ENCODE measurements around the gene RASGRP4.
"Not testable (repeated sequence)": the region's sequence is repeated elsewhere in the genome, so short reads cannot be mapped to it uniquely, and the experiment has no call there.

The RASGRP4 gene

DNA sequence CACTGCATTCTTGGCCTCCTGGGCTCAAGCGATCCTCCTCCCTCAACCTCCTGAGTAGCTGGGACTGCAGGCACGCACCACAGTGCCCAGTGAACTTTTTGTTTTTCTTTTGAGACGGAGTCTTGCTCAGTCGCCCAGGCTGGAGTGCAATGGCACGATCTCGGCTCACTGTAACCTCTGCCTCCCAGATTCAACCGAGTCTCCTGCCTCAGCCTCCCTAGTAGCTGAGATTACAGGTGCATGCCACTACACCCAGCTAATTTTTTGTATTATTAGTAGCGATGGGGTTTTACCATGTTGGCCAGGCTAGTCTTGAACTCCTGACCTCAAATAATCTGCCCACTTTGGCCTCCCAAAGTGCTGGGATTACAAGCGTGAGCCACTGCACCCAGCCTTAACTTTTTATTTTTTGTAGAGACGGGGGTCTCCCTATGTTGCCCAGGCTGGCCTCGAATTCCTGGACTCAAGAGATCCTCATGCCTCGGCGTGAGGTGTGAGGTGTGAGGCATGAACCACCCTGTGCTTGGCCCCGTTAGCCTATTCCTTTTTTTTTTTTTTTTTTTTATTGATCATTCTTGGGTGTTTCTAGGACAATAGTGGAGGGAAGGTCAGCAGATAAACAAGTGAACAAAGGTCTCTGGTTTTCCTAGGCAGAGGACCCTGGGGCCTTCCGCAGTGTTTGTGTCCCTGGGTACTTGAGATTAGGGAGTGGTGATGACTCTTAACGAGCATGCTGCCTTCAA, 62.9 kb downstream of the RASGRP4 start:
- DNase-seq, result not testable (repeated sequence)

DNA sequence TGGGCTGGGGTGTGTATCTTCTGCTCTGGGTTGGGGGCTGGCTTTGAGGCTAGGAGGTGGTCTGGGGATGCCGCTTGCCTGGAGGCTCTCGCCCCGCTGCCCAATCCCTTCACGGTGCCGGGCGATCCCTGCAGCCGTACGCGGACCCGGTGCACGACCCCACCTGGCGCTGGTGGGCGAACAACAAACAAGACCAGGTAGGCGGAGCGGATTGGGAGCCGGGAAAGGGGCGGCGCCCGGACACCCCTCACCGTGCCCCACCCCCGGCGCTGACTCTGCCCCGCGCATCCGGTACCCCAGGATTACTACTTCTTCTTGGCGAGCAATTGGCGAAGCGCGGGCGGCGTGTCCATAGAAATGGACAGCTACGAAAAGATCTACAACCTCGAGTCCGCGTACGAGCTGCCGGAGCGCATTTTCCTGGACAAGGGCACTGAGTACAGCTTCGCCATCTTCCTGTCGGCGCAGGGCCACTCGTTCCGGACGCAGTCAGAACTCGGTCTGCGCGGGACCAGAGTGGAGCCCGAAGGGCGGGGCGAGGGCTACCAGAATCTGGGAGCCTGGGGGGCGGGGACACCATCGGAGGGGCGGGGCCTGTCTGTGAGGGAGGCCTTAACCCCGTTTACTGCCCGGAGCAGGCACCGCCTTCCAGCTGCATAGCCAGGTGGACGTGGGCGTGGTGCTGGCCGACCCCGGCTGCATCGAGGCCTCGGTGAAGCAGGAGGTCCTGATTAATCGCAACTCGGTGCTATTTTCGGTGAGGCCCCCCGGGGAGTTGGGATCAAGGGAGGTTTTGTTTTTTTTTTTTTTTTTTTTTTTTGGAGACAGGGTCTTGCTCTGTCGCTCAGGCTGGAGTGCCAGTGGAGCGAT, 63.7 kb downstream of the RASGRP4 start:
- DNase-seq, result no peak

- no peak for DNase-seq
Measured at GRCh38 chr19:38361633-38362075, 64.4 kb downstream of the RASGRP4 start.

DNA sequence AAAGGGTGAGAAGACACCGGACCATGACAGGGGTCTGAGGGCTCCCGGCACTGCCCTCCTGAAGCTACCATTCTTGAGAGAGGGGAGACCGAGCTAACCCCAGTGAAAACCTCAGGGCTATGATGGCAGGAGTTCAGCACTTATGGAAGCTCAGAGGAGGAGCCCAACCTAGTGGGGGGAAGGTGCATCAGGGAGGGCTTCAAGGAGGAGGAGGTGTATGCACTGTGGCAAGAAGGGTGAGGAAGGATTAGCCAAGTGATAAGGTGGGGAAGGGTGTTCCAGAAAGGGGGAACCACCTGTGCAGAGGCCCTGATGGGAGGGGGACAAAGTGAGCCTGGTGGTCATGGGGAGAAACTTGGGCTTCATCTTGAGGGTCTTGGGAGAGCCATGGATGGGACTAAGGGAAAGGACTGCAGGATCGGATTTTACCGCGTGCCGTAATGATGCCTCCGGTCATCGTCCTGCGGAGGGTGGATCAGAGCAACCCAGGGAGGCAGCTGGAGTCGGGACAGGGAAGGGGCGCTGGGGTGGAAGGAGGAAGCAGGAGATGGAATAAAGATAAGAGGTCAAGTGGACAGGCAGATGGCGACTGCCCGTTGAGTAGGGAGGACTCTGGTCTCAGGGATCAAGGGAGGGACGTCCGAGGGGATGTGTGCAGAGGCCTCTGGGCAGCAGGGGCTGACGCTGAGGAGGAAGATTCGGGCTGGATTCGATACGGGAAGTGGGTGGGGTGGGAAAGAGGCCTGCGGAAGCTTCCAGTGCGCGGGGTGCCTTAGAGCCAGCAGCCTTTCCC, 65.0 kb downstream of the RASGRP4 start:
- DNase-seq, result no peak

GRCh38 chr19:38360351-38360750, 65.7 kb downstream of the RASGRP4 start:
- DNase-seq, result no peak

- DNase-seq, result no peak
Measured at GRCh38 chr19:38359242-38360021, 66.6 kb downstream of the RASGRP4 start.
